Liver (tissue), 3 donors: ENCODE measurements around the gene MYH11.

Experiments used
- CTCF ChIP-seq: fragments of 150-350 bp; IDR thresholded peaks from 2 replicates; pipeline ENCODE4 v1.5.1; 2017; ENCODE audit warnings: improper control_type of control experiment, low read depth, low read length; ENCODE audit not compliant: missing input control
- HNF4G ChIP-seq: IDR thresholded peaks from 2 replicates; pipeline ENCODE4 v1.6.1; 2016; ENCODE audit warnings: antibody characterized with exemption
- TAF1 ChIP-seq: conservative IDR thresholded peaks from 2 replicates; pipeline ENCODE4 v1.6.1; 2016; ENCODE audit warnings: antibody characterized with exemption, mild to moderate bottlenecking
- donor health status: healthy.
- donor health status: healthy.

GRCh38 chr16:15903960-15904359 lies 47.1 kb upstream of the MYH11 start:
- TF ChIP-seq HNF4G, result no peak
- no peak for TF ChIP-seq CTCF
- no peak for TF ChIP-seq TAF1
